ENCODE results near the gene MALAT1. TPM values are rescaled to one million over a fixed set of nuclear protein-coding genes. Genes with fewer than 3 reads are reported as not detected.

Gene MALAT1
- total and polyA plus RNA-seq, 2 of the 13 experiments (the other 11 are each of a cell fraction or from before 2014, with no cell fraction given) = 143 to 1,237 TPM

DNA sequence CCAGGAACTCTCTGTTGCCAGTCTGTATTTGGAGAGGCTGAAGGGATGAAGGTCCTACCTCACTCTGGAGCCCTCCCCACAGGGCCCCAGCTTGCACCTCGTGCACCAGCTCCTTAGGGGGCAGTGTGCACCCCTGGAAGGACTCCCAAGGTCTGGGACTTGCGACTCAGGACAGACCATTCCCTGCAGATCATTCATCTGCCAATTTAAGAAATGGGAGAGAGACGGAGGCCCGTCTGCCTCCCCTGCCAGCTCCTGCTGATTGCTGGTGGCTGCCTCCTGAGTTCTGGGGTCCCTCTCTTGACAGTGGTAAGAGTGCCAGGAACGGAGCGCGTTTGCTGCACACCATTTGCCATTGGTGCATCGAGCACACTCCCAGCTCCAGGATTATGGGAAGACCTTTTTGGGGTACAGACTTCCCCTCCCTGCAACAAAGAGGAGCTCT is 27.4 kb upstream of the MALAT1 start (continued):
- TF ChIP-seq ZNF225 (CRISPR knock-in tag; IDR thresholded peaks at IDR 0.05) (no peak), REPIN1 (CRISPR knock-in tag; IDR thresholded peaks at IDR 0.05; ENCODE audit: borderline replicate concordance, low read depth) (no peak), NFYC (CRISPR knock-in tag; IDR thresholded peaks at IDR 0.05) (no peak), RXRB (CRISPR knock-in tag; IDR thresholded peaks at IDR 0.05; ENCODE audit: borderline replicate concordance) (0 out of 2 replicates have a peak, but pooled peaks have one; percentile 46), CBX1 (IDR thresholded peaks at IDR 0.05; ENCODE audit: low read depth) (no peak), KLF15 (CRISPR knock-in tag; IDR thresholded peaks at IDR 0.05; ENCODE audit: borderline replicate concordance) (no peak), SRSF4 (IDR thresholded peaks at IDR 0.05; ENCODE audit: low read depth, low read length, poor library complexity, severe bottlenecking) (no peak), SATB2 (CRISPR knock-in tag; IDR thresholded peaks at IDR 0.05) (no peak), ZBTB38 (CRISPR knock-in tag; IDR thresholded peaks at IDR 0.05) (peak; percentile 12; the same call in 1 of the 2 replicates)
- TF ChIP-seq, protein P1, sequence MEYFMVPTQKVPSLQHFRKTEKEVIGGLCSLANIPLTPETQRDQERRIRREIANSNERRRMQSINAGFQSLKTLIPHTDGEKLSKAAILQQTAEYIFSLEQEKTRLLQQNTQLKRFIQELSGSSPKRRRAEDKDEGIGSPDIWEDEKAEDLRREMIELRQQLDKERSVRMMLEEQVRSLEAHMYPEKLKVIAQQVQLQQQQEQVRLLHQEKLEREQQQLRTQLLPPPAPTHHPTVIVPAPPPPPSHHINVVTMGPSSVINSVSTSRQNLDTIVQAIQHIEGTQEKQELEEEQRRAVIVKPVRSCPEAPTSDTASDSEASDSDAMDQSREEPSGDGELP (IDR thresholded peaks at IDR 0.05; ENCODE audit: borderline replicate concordance, low read depth) = no peak
- TF ChIP-seq, protein P2, sequence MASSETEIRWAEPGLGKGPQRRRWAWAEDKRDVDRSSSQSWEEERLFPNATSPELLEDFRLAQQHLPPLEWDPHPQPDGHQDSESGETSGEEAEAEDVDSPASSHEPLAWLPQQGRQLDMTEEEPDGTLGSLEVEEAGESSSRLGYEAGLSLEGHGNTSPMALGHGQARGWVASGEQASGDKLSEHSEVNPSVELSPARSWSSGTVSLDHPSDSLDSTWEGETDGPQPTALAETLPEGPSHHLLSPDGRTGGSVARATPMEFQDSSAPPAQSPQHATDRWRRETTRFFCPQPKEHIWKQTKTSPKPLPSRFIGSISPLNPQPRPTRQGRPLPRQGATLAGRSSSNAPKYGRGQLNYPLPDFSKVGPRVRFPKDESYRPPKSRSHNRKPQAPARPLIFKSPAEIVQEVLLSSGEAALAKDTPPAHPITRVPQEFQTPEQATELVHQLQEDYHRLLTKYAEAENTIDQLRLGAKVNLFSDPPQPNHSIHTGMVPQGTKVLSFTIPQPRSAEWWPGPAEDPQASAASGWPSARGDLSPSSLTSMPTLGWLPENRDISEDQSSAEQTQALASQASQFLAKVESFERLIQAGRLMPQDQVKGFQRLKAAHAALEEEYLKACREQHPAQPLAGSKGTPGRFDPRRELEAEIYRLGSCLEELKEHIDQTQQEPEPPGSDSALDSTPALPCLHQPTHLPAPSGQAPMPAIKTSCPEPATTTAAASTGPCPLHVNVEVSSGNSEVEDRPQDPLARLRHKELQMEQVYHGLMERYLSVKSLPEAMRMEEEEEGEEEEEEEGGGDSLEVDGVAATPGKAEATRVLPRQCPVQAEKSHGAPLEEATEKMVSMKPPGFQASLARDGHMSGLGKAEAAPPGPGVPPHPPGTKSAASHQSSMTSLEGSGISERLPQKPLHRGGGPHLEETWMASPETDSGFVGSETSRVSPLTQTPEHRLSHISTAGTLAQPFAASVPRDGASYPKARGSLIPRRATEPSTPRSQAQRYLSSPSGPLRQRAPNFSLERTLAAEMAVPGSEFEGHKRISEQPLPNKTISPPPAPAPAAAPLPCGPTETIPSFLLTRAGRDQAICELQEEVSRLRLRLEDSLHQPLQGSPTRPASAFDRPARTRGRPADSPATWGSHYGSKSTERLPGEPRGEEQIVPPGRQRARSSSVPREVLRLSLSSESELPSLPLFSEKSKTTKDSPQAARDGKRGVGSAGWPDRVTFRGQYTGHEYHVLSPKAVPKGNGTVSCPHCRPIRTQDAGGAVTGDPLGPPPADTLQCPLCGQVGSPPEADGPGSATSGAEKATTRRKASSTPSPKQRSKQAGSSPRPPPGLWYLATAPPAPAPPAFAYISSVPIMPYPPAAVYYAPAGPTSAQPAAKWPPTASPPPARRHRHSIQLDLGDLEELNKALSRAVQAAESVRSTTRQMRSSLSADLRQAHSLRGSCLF (CRISPR knock-in tag; IDR thresholded peaks at IDR 0.05; ENCODE audit: borderline replicate concordance) = no peak
- TF ChIP-seq, protein P3, sequence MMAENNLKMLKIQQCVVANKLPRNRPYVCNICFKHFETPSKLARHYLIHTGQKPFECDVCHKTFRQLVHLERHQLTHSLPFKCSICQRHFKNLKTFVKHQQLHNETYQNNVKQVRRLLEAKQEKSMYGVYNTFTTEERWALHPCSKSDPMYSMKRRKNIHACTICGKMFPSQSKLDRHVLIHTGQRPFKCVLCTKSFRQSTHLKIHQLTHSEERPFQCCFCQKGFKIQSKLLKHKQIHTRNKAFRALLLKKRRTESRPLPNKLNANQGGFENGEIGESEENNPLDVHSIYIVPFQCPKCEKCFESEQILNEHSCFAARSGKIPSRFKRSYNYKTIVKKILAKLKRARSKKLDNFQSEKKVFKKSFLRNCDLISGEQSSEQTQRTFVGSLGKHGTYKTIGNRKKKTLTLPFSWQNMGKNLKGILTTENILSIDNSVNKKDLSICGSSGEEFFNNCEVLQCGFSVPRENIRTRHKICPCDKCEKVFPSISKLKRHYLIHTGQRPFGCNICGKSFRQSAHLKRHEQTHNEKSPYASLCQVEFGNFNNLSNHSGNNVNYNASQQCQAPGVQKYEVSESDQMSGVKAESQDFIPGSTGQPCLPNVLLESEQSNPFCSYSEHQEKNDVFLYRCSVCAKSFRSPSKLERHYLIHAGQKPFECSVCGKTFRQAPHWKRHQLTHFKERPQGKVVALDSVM (CRISPR knock-in tag; IDR thresholded peaks at IDR 0.05) = peak; percentile 79; the same call in 1 of the 2 replicates
- TF ChIP-seq, protein P4, sequence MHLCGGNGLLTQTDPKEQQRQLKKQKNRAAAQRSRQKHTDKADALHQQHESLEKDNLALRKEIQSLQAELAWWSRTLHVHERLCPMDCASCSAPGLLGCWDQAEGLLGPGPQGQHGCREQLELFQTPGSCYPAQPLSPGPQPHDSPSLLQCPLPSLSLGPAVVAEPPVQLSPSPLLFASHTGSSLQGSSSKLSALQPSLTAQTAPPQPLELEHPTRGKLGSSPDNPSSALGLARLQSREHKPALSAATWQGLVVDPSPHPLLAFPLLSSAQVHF (CRISPR knock-in tag; IDR thresholded peaks at IDR 0.05) = no peak
- TF ChIP-seq, protein P5, sequence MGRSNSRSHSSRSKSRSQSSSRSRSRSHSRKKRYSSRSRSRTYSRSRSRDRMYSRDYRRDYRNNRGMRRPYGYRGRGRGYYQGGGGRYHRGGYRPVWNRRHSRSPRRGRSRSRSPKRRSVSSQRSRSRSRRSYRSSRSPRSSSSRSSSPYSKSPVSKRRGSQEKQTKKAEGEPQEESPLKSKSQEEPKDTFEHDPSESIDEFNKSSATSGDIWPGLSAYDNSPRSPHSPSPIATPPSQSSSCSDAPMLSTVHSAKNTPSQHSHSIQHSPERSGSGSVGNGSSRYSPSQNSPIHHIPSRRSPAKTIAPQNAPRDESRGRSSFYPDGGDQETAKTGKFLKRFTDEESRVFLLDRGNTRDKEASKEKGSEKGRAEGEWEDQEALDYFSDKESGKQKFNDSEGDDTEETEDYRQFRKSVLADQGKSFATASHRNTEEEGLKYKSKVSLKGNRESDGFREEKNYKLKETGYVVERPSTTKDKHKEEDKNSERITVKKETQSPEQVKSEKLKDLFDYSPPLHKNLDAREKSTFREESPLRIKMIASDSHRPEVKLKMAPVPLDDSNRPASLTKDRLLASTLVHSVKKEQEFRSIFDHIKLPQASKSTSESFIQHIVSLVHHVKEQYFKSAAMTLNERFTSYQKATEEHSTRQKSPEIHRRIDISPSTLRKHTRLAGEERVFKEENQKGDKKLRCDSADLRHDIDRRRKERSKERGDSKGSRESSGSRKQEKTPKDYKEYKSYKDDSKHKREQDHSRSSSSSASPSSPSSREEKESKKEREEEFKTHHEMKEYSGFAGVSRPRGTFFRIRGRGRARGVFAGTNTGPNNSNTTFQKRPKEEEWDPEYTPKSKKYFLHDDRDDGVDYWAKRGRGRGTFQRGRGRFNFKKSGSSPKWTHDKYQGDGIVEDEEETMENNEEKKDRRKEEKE (IDR thresholded peaks at IDR 0.05) = no peak
- TF ChIP-seq, protein P6, sequence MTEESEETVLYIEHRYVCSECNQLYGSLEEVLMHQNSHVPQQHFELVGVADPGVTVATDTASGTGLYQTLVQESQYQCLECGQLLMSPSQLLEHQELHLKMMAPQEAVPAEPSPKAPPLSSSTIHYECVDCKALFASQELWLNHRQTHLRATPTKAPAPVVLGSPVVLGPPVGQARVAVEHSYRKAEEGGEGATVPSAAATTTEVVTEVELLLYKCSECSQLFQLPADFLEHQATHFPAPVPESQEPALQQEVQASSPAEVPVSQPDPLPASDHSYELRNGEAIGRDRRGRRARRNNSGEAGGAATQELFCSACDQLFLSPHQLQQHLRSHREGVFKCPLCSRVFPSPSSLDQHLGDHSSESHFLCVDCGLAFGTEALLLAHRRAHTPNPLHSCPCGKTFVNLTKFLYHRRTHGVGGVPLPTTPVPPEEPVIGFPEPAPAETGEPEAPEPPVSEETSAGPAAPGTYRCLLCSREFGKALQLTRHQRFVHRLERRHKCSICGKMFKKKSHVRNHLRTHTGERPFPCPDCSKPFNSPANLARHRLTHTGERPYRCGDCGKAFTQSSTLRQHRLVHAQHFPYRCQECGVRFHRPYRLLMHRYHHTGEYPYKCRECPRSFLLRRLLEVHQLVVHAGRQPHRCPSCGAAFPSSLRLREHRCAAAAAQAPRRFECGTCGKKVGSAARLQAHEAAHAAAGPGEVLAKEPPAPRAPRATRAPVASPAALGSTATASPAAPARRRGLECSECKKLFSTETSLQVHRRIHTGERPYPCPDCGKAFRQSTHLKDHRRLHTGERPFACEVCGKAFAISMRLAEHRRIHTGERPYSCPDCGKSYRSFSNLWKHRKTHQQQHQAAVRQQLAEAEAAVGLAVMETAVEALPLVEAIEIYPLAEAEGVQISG (CRISPR knock-in tag; IDR thresholded peaks at IDR 0.05) = no peak; the same call in 1 of the 2 replicates

All from HepG2 (cell line).